ENCODE results near the gene GLIPR1.
"Not testable (repeated sequence)": the region's sequence is repeated elsewhere in the genome, so short reads cannot be mapped to it uniquely, and the experiment has no call there.

The GLIPR1 gene

GRCh38 chr12:75483431-75483830, 2.9 kb downstream of the GLIPR1 start:
- no peak for TF ChIP-seq CTCF (IDR thresholded peaks at IDR 0.05; ENCODE audit: low read depth, low read length)
- DNase-seq (ENCODE audit: low read depth in 2 of 2), result peak in 1 of 2 donors; percentile 26
- peak overlapping the region in 1 of 2 donors; percentile 67 for H3K4me3 ChIP-seq (replicated peaks in 1 of 2; ENCODE audit: low read depth in 2 of 2, low read length in 2 of 2)

- not testable (repeated sequence) for H3K4me3 ChIP-seq (replicated peaks in 1 of 2; ENCODE audit: low read depth in 2 of 2, low read length in 2 of 2); DNase-seq (ENCODE audit: low read depth in 2 of 2)
Measured at GRCh38 chr12:75484450-75484849, 3.9 kb downstream of the GLIPR1 start.

GRCh38 chr12:75487308-75487707, 6.8 kb downstream of the GLIPR1 start:
- H3K4me3 ChIP-seq (replicated peaks in 1 of 2; ENCODE audit: low read depth in 2 of 2, low read length in 2 of 2), result no peak overlapping the region
- no peak for DNase-seq (ENCODE audit: low read depth in 2 of 2)
- TF ChIP-seq CTCF (IDR thresholded peaks at IDR 0.05; ENCODE audit: low read depth, low read length), result no peak

GRCh38 chr12:75488553-75488952, 8.0 kb downstream of the GLIPR1 start:
- no peak overlapping the region for H3K4me3 ChIP-seq (replicated peaks in 1 of 2; ENCODE audit: low read depth in 2 of 2, low read length in 2 of 2)
- TF ChIP-seq CTCF (IDR thresholded peaks at IDR 0.05; ENCODE audit: low read depth, low read length), result peak; percentile 70
- peak; percentile 54 to 71 for DNase-seq (ENCODE audit: low read depth in 2 of 2)

- no peak overlapping the region for H3K4me3 ChIP-seq (replicated peaks in 1 of 2; ENCODE audit: low read depth in 2 of 2, low read length in 2 of 2)
- DNase-seq (ENCODE audit: low read depth in 2 of 2), result no peak
- no peak for TF ChIP-seq CTCF (IDR thresholded peaks at IDR 0.05; ENCODE audit: low read depth, low read length)
Measured at GRCh38 chr12:75489187-75489586, 8.6 kb downstream of the GLIPR1 start.

GRCh38 chr12:75489613-75490210, 9.2 kb downstream of the GLIPR1 start:
- peak; percentile 43 to 73 for DNase-seq (ENCODE audit: low read depth in 2 of 2)
- no peak for TF ChIP-seq CTCF (IDR thresholded peaks at IDR 0.05; ENCODE audit: low read depth, low read length)
- H3K4me3 ChIP-seq (replicated peaks in 1 of 2; ENCODE audit: low read depth in 2 of 2, low read length in 2 of 2), result no peak overlapping the region

GRCh38 chr12:75491169-75491568, 10.6 kb downstream of the GLIPR1 start:
- DNase-seq (ENCODE audit: low read depth in 2 of 2), result no peak
- H3K4me3 ChIP-seq (replicated peaks in 1 of 2; ENCODE audit: low read depth in 2 of 2, low read length in 2 of 2), result no peak overlapping the region
- no peak for TF ChIP-seq CTCF (IDR thresholded peaks at IDR 0.05; ENCODE audit: low read depth, low read length)

All from cardiac fibroblast (primary cell).